Measurements from ENCODE around the gene IGSF3.
"Not testable (repeated sequence)": the region's sequence is repeated elsewhere in the genome, so short reads cannot be mapped to it uniquely, and the experiment has no call there.

DNA sequence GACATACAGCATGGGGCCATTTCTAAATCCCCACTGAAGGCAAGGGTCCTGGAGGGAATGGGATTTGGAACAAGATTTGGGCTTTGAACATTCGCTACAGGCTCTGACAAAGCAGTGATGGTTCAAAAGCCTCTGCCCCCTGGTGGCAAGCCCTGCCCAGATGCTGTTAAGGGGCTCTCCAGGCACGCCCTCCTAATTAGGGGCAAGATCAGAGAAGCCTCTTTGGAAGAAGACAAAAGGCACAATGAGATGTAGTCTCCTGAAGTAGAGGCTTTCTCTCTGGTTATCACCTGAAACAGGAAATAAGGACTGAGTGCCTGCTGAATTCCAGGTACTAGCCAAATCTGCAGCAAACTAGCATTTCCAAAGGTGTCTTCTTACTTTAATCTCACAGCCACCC, 37.5 kb downstream of the IGSF3 start:
- TF ChIP-seq POLR2AphosphoS2 (IDR thresholded peaks at IDR 0.05; ENCODE audit: low read depth, low read length); TAF1 (IDR thresholded peaks at IDR 0.05; ENCODE audit: borderline replicate concordance, low read depth, low read length); POLR2A (IDR thresholded peaks at IDR 0.05; ENCODE audit: low read depth, low read length); EP300 (IDR thresholded peaks at IDR 0.05; ENCODE audit: borderline replicate concordance in 1 of 2, control insufficient read depth in 1 of 2, low read depth in 2 of 2, low read length in 2 of 2); BRCA1 (IDR thresholded peaks at IDR 0.05; ENCODE audit: low read depth, low read length); NR2C2 (IDR thresholded peaks at IDR 0.05; ENCODE audit: borderline replicate concordance, control insufficient read depth, insufficient read length, low read depth); MAX (IDR thresholded peaks at IDR 0.05; ENCODE audit: low read depth, low read length); TARDBP (IDR thresholded peaks at IDR 0.05; ENCODE audit: borderline replicate concordance): not testable (repeated sequence)
- TF ChIP-seq, protein P1, sequence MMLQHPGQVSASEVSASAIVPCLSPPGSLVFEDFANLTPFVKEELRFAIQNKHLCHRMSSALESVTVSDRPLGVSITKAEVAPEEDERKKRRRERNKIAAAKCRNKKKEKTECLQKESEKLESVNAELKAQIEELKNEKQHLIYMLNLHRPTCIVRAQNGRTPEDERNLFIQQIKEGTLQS (IDR thresholded peaks at IDR 0.05; ENCODE audit: borderline replicate concordance, extremely low read depth, low read depth, low read length): not testable (repeated sequence)
